Astrocyte of the spinal cord (primary cell): ENCODE data around the gene SPACA4.

Experiments used
- DNase-seq: peaks from one replicate; pipeline ENCODE4 v3.0.0; 2011; ENCODE audit warnings: low read depth, low spot score
- H3K4me3 ChIP-seq: 2 replicates; pipeline ENCODE4 v1.5.1; 2011; ENCODE audit warnings: low read depth, mild to moderate bottlenecking, low read length, moderate library complexity
- in situ Hi-C: cut with HindIII; loops from 2 replicates; pipeline ENCODE4 v1.10.0; 2017; ENCODE audit warnings: low sequenced_read_pairs
- TF ChIP-seq, protein P1 (sequence below): IDR thresholded peaks from 2 replicates; pipeline ENCODE4 v1.5.1; 2012; ENCODE audit warnings: low read depth, mild to moderate bottlenecking, low read length, inconsistent platforms

The SPACA4 gene

GRCh38 chr19:48636859-48637448 lies 30.4 kb downstream of the SPACA4 start, which contains the start of gene DBP:
Gene DBP (minus strand): TSS chr19:48637379. CDS start chr19:48636994, 385 bp downstream.
- TF ChIP-seq, protein P1, sequence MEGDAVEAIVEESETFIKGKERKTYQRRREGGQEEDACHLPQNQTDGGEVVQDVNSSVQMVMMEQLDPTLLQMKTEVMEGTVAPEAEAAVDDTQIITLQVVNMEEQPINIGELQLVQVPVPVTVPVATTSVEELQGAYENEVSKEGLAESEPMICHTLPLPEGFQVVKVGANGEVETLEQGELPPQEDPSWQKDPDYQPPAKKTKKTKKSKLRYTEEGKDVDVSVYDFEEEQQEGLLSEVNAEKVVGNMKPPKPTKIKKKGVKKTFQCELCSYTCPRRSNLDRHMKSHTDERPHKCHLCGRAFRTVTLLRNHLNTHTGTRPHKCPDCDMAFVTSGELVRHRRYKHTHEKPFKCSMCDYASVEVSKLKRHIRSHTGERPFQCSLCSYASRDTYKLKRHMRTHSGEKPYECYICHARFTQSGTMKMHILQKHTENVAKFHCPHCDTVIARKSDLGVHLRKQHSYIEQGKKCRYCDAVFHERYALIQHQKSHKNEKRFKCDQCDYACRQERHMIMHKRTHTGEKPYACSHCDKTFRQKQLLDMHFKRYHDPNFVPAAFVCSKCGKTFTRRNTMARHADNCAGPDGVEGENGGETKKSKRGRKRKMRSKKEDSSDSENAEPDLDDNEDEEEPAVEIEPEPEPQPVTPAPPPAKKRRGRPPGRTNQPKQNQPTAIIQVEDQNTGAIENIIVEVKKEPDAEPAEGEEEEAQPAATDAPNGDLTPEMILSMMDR, result peak; percentile 16
- in situ Hi-C loops, result no loop called here
- peak within 1 kb of the TSS; percentile 54 for H3K4me3 ChIP-seq
- no peak for DNase-seq

- TF ChIP-seq, protein P1, result no peak
- peak overlapping the region; percentile 54 for H3K4me3 ChIP-seq
- peak; percentile 99 for DNase-seq
- in situ Hi-C loops, result no loop called here
These were observed 31.0 kb downstream of the SPACA4 start for GRCh38 chr19:48637449-48637947.

- TF ChIP-seq, protein P1, result peak; percentile 12
- H3K4me3 ChIP-seq, result peak overlapping the region; percentile 54
- in situ Hi-C loops, result no loop called here
These were observed 31.6 kb downstream of the SPACA4 start for GRCh38 chr19:48637948-48638830.

DNA sequence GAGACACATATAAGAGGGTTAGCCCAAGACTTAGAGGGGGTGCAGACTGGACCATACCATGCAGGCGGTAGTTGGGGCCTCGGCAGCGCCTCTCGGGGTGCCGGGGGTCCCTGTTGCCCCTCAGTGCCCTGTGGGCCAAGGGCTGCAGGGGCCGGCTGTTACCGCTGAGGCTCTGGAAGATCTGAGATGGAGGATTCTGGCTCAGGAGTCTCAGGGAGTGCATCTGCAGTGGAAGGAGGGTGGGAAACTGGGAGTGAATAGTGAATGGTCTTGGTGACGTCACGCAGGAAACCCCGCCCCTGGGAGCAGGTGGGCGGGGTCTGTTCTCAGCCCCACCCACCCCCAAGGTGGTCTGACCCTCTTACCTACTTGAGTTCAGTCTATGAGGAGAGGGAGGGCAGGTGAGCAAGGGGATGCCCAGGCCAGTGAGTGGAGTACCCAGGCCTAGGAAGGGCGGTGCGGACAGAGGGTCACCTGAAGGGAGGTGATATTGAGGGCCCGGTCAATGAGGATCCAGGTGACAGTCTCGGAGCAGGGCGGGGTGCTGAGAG lies 32.4 kb downstream of the SPACA4 start:
- TF ChIP-seq, protein P1, result no peak
- in situ Hi-C loops, result no loop called here
- no peak for DNase-seq
- H3K4me3 ChIP-seq, result no peak overlapping the region

More at GRCh38 chr19:48637948-48638830, 31.6 kb downstream of the SPACA4 start:
- DNase-seq, result peak; percentile 93

DNA sequence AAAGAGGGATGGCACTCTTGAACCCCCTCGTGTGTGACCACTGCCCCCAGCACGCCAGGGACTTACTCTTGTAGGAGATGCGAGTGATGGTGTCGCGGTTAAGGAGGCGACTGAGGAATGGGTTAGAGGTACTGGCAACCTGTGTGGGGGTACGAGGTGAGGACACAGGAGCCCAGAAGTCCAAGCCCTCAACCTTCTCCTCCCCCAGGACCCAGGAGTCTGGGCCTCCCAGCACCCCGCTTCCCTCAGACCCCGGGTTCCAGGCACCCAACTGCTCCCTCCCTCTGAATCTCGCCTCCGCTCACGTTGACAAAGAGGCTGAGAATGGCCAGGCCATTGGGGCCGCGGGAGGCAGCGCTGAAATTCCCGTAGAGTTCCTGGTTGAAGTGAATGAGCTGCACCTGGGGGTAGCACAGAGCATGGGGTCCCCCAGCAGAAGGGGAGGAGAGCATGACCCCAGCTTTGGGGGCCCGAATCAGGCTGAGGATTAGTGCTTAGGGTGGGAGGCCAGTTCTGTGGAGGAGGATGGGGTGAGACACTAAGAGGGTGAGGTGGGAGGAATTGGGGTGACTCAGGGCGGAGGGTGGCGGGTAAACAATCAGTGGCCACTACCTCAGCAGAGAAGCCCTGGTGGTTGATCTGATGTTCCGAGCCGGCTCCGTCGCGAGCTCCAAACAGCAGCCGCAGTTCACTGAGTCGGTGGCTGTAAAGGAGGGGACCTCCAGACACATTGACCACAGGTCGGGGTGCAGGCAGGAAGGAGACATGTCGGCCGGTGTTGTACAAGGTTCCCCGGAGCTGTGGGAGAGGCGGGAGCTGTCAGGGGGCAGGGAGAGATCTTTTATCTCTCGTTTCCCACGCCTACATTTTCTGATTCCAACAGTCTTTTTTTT lies 33.2 kb downstream of the SPACA4 start:
- no peak for DNase-seq
- H3K4me3 ChIP-seq, result no peak overlapping the region
- in situ Hi-C loops, result no loop called here
- TF ChIP-seq, protein P1, result no peak
